Liver (tissue), 2 donors: Measurements from ENCODE around the gene FAM53B.

Source experiments
- TF ChIP-seq, protein P1 (sequence below): fragments of 150-350 bp; IDR thresholded peaks from 2 replicates; pipeline ENCODE4 v1.5.1; 2017; ENCODE audit warnings: improper control_type of control experiment, low read depth, low read length; ENCODE audit not compliant: missing input control
- TF ChIP-seq, protein P2 (sequence below): IDR thresholded peaks from 2 replicates; pipeline ENCODE4 v1.6.1; 2016; ENCODE audit warnings: antibody characterized with exemption, mild to moderate bottlenecking
- donor health status: healthy.

DNA sequence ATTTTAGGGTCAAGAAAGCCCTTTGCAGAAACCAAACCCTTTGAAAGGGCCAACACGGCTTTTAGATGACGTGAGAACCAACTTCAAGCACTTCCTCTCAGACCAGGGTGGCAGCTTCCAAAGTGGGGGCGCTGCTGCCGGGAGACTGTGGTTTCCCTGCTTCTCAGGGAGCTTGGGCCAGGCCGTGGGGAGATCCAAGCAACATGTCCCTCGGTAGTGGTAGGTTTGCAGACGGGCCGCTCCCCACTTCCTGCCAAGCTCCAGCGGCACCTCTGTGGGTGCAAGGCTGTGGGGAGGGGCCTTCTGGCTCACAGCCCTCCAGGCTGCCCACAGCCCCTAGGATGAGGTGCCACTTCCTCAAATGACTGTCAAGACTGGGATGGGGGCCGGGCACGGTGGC lies 132.4 kb downstream of the FAM53B start:
- TF ChIP-seq, protein P1, sequence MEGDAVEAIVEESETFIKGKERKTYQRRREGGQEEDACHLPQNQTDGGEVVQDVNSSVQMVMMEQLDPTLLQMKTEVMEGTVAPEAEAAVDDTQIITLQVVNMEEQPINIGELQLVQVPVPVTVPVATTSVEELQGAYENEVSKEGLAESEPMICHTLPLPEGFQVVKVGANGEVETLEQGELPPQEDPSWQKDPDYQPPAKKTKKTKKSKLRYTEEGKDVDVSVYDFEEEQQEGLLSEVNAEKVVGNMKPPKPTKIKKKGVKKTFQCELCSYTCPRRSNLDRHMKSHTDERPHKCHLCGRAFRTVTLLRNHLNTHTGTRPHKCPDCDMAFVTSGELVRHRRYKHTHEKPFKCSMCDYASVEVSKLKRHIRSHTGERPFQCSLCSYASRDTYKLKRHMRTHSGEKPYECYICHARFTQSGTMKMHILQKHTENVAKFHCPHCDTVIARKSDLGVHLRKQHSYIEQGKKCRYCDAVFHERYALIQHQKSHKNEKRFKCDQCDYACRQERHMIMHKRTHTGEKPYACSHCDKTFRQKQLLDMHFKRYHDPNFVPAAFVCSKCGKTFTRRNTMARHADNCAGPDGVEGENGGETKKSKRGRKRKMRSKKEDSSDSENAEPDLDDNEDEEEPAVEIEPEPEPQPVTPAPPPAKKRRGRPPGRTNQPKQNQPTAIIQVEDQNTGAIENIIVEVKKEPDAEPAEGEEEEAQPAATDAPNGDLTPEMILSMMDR: no peak
- TF ChIP-seq, protein P2, sequence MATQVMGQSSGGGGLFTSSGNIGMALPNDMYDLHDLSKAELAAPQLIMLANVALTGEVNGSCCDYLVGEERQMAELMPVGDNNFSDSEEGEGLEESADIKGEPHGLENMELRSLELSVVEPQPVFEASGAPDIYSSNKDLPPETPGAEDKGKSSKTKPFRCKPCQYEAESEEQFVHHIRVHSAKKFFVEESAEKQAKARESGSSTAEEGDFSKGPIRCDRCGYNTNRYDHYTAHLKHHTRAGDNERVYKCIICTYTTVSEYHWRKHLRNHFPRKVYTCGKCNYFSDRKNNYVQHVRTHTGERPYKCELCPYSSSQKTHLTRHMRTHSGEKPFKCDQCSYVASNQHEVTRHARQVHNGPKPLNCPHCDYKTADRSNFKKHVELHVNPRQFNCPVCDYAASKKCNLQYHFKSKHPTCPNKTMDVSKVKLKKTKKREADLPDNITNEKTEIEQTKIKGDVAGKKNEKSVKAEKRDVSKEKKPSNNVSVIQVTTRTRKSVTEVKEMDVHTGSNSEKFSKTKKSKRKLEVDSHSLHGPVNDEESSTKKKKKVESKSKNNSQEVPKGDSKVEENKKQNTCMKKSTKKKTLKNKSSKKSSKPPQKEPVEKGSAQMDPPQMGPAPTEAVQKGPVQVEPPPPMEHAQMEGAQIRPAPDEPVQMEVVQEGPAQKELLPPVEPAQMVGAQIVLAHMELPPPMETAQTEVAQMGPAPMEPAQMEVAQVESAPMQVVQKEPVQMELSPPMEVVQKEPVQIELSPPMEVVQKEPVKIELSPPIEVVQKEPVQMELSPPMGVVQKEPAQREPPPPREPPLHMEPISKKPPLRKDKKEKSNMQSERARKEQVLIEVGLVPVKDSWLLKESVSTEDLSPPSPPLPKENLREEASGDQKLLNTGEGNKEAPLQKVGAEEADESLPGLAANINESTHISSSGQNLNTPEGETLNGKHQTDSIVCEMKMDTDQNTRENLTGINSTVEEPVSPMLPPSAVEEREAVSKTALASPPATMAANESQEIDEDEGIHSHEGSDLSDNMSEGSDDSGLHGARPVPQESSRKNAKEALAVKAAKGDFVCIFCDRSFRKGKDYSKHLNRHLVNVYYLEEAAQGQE: no peak
